Left renal pelvis (tissue), 4 donors: ENCODE results near the gene BSPRY. TPM values are rescaled to one million over a fixed set of nuclear protein-coding genes. Genes with fewer than 3 reads are reported as not detected.

Source experiments
- polyA plus RNA-seq, 4 donors: library from polyadenylated mRNA; unstranded; fragments of 120-200 nt; gene quantifications; one replicate each; pipeline ENCODE4 v1.2.1, GENCODE V29; 2013; ENCODE audit not compliant: insufficient read length in 4 of 4

The BSPRY gene
- polyA plus RNA-seq, 4 donors = 0.22 to 11.8 (median 8.9) TPM

Other genes with a start within 250 kb of the BSPRY start
- 1 to 10 TPM; 2.4 to 4.2 (median 3.5) TPM for gene SLC31A2, start 198.5 kb upstream of the BSPRY start, polyA plus RNA-seq
- gene FKBP15, start 128.3 kb upstream of the BSPRY start, polyA plus RNA-seq = 10 to 100 TPM; 28.7 to 31.6 (median 31.0) TPM
- 10 to 100 TPM; 20.3 to 28.5 (median 22.3) TPM for gene SLC31A1, start 128.0 kb upstream of the BSPRY start, polyA plus RNA-seq
- gene CDC26, start 74.0 kb upstream of the BSPRY start, polyA plus RNA-seq = 10 to 100 TPM; 39.3 to 43.8 (median 40.8) TPM
- gene PRPF4, start 73.9 kb upstream of the BSPRY start, polyA plus RNA-seq = 10 to 100 TPM; 26.9 to 43.0 (median 35.3) TPM
- 1 to 10 TPM in 3 of 4 donors, under 1 TPM in 1; 0.30 to 9.5 (median 6.6) TPM for gene RNF183, start 46.2 kb upstream of the BSPRY start, polyA plus RNA-seq
- gene WDR31, start 9.3 kb upstream of the BSPRY start, polyA plus RNA-seq = 1 to 10 TPM; 2.8 to 7.5 (median 6.4) TPM
- gene HDHD3, start 27.4 kb downstream of the BSPRY start, polyA plus RNA-seq = 10 to 100 TPM in 3 of 4 donors, 1 to 10 TPM in 1; 8.4 to 50.7 (median 28.4) TPM
- gene ALAD, start 51.7 kb downstream of the BSPRY start, polyA plus RNA-seq = 10 to 100 TPM; 35.8 to 50.7 (median 42.2) TPM
- 10 to 100 TPM; 34.6 to 69.9 (median 62.5) TPM for gene POLE3, start 61.1 kb downstream of the BSPRY start, polyA plus RNA-seq
- gene C9orf43, start 61.2 kb downstream of the BSPRY start, polyA plus RNA-seq = under 1 TPM; 0.34 to 0.95 (median 0.93) TPM
- 10 to 100 TPM; 35.5 to 45.7 (median 43.6) TPM for gene RGS3, start 114.2 kb downstream of the BSPRY start, polyA plus RNA-seq